CD4-positive, CD25-positive, alpha-beta regulatory T cell (primary cell): ENCODE measurements around the gene TSPAN33. TPM values are rescaled to one million over a fixed set of nuclear protein-coding genes. Genes with fewer than 3 reads are reported as not detected.

Source experiments
- ATAC-seq, 2 donors: fragments of 150-1000 bp; cut with Tn5 transposase; one replicate each; pipeline ENCODE4 v1.10.0; 2021; ENCODE audit warnings: low read depth in 2 of 2, moderate number of reproducible peaks in 2 of 2, moderate library complexity in 1 of 2
- DNase-seq, 3 donors: peaks; one replicate each; pipeline versions ENCODE4 v3.0.0 to v3.0.0-alpha.2; 2012 to 2022; ENCODE audit warnings: mixed read lengths in 1 of 3
- H3K27ac ChIP-seq: one replicate; pipeline ENCODE4 v1.7.0; 2013; ENCODE audit warnings: mild to moderate bottlenecking, low read length; ENCODE audit not compliant: insufficient read depth, poor library complexity, severe bottlenecking
- H3K27me3 ChIP-seq: one replicate; pipeline ENCODE4 v1.7.0; 2013; ENCODE audit warnings: low read length; ENCODE audit not compliant: control insufficient read depth, insufficient read depth
- H3K36me3 ChIP-seq: one replicate; pipeline ENCODE4 v1.7.0; 2013; ENCODE audit warnings: mild to moderate bottlenecking, low read length, moderate library complexity; ENCODE audit not compliant: control insufficient read depth, insufficient read depth
- H3K4me1 ChIP-seq: 2 replicates; pipeline ENCODE4 v1.7.0; 2013; ENCODE audit warnings: mild to moderate bottlenecking, low read length; ENCODE audit not compliant: insufficient read depth, control insufficient read depth, poor library complexity, severe bottlenecking
- H3K4me3 ChIP-seq: one replicate; pipeline ENCODE4 v1.7.0; 2013; ENCODE audit warnings: low read depth, mild to moderate bottlenecking, low read length, moderate library complexity
- H3K9me3 ChIP-seq, 2 experiments: 1 replicate in 1 of 2; 2 replicates in 1 of 2; pipeline ENCODE4 v1.7.0; 2013; ENCODE audit warnings: low read length in 2 of 2, mild to moderate bottlenecking in 1 of 2, moderate library complexity in 1 of 2; ENCODE audit not compliant: control insufficient read depth in 2 of 2
- H3K27ac Mint-ChIP-seq, 3 donors: one replicate each; pipeline ENCODE4 v1.8.0; 2020 to 2022; ENCODE audit warnings: mild to moderate bottlenecking in 3 of 3, mixed read lengths in 3 of 3, moderate library complexity in 2 of 3
- H3K27me3 Mint-ChIP-seq: one replicate; pipeline ENCODE4 v1.8.0; 2022; ENCODE audit warnings: mild to moderate bottlenecking, mixed read lengths
- H3K36me3 Mint-ChIP-seq: one replicate; pipeline ENCODE4 v1.8.0; 2020; ENCODE audit warnings: mixed read lengths
- H3K4me1 Mint-ChIP-seq, 4 donors: one replicate each; pipeline ENCODE4 v1.8.0; 2020 to 2022; ENCODE audit warnings: mixed read lengths in 4 of 4, mild to moderate bottlenecking in 1 of 4
- H3K4me3 Mint-ChIP-seq, 4 donors: one replicate each; pipeline ENCODE4 v1.8.0; 2020 to 2022; ENCODE audit warnings: mild to moderate bottlenecking in 4 of 4, mixed read lengths in 4 of 4, moderate library complexity in 3 of 4
- H3K9me3 Mint-ChIP-seq, 7 donors: one replicate each; pipeline ENCODE4 v1.8.0; 2020 to 2022; ENCODE audit warnings: mixed read lengths in 7 of 7, mild to moderate bottlenecking in 3 of 7, moderate library complexity in 2 of 7
- polyA plus RNA-seq, 4 donors: library from polyadenylated mRNA; unstranded; fragments of 300-500 nt; fragmentation: Illumina TruSeq; gene quantifications; one replicate each; pipeline ENCODE4 v1.2.3, GENCODE V29; 2021
- total RNA-seq: library from RNA; stranded (reverse); gene quantifications from one replicate; pipeline ENCODE4 v1.2.3, GENCODE V29; 2022

TSPAN33 gene
- total and polyA plus RNA-seq, 5 donors from 2014 or later = 0.96 to 4.5 (median 2.9) TPM

GRCh38 chr7:129205987-129206785 lies 61.7 kb downstream of the TSPAN33 start:
- H3K4me1 ChIP-seq = no peaks in the 10 kb centered on the region
- DNase-seq = no peak
- no peak overlapping the region for H3K27ac ChIP-seq
- H3K4me3 Mint-ChIP-seq = no peak overlapping the region
- H3K4me1 Mint-ChIP-seq = no peaks in the 10 kb centered on the region
- no peak for ATAC-seq
- no peaks in the 10 kb centered on the region for H3K36me3 ChIP-seq
- no peaks in the 10 kb centered on the region for H3K36me3 Mint-ChIP-seq
- no peak overlapping the region for H3K27ac Mint-ChIP-seq
- no peak overlapping the region for H3K4me3 ChIP-seq
- no peaks in the 10 kb centered on the region for H3K27me3 ChIP-seq
- no peaks in the 10 kb centered on the region for H3K9me3 Mint-ChIP-seq
- H3K27me3 Mint-ChIP-seq = peaks cover 24% of the 10 kb centered on the region
- H3K9me3 ChIP-seq = no peaks in the 10 kb centered on the region

- H3K9me3 ChIP-seq = no peaks in the 10 kb centered on the region
- peaks cover 16% of the 10 kb centered on the region for H3K27me3 Mint-ChIP-seq
- no peaks in the 10 kb centered on the region for H3K36me3 Mint-ChIP-seq
- H3K36me3 ChIP-seq = no peaks in the 10 kb centered on the region
- no peaks in the 10 kb centered on the region for H3K9me3 Mint-ChIP-seq
- no peaks in the 10 kb centered on the region for H3K4me1 ChIP-seq
- DNase-seq (no peak), ATAC-seq (no peak)
- no peak overlapping the region for H3K27ac Mint-ChIP-seq
- no peaks in the 10 kb centered on the region for H3K4me1 Mint-ChIP-seq
- no peak overlapping the region for H3K27ac ChIP-seq
- no peaks in the 10 kb centered on the region for H3K27me3 ChIP-seq
- H3K4me3 Mint-ChIP-seq = no peak overlapping the region
- H3K4me3 ChIP-seq = no peak overlapping the region
Measured at GRCh38 chr7:129208667-129209066, 64.2 kb downstream of the TSPAN33 start.

DNA sequence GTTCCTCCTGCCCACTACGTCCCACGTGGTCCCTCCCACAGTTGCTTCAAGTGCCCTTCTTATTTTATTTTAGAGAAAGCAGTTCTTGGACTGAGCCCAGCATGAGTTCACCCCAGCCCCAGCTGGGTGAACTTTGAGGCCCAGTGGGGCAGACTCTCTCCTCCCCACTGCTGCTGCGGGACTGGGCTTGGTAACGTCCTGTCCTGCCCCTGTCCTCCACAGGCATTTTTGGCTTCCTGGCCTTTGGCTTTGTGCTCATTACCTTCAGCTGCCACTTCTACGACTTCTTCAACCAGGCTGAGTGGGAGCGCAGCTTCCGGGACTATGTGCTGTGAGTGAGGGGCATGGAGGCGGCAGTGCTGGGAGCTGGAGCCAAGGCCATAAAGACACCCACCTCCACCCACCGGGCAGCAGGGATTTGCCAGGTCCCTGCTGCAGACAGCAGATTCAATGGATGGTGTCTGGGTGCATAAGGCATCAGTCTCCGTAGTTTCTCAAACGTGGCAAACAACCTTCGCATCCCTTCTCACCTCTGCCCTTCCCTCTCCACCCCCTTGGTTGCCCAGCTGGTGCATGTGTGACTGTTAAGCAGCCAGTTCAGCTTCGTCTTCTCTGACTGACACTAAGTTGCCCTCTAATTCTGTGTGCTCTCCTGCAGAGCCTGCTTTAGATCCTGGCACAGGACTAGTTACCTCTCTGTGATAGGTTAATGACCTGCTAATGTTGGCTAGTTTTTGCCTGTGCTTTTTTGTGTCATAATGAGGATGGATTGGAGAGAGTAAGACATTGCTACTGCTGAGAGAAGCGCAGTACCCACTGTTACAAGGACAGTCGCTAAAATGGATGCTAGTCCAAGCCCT lies 64.8 kb downstream of the TSPAN33 start:
- Histone ChIP-seq H3K27ac (no peak overlapping the region), H3K27me3 (no peaks in the 10 kb centered on the region), H3K4me3 (no peak overlapping the region), H3K36me3 (no peaks in the 10 kb centered on the region), H3K9me3 (no peaks in the 10 kb centered on the region), H3K4me1 (no peaks in the 10 kb centered on the region)
- no peak overlapping the region for H3K4me3 Mint-ChIP-seq
- no peaks in the 10 kb centered on the region for H3K9me3 Mint-ChIP-seq
- H3K27ac Mint-ChIP-seq = no peak overlapping the region
- no peaks in the 10 kb centered on the region for H3K36me3 Mint-ChIP-seq
- H3K27me3 Mint-ChIP-seq = peaks cover 14% of the 10 kb centered on the region
- ATAC-seq (no peak), DNase-seq (no peak)
- no peaks in the 10 kb centered on the region for H3K4me1 Mint-ChIP-seq

- DNase-seq (peak; percentile 16 to 49 (median 38)), ATAC-seq (peak; percentile 56 to 65)
- H3K4me1 ChIP-seq = no peaks in the 10 kb centered on the region
- H3K36me3 Mint-ChIP-seq = no peaks in the 10 kb centered on the region
- no peak overlapping the region for H3K4me3 ChIP-seq
- peaks cover 14% of the 10 kb centered on the region for H3K27me3 Mint-ChIP-seq
- H3K36me3 ChIP-seq = no peaks in the 10 kb centered on the region
- H3K27ac ChIP-seq = no peak overlapping the region
- no peak overlapping the region for H3K4me3 Mint-ChIP-seq
- H3K27me3 ChIP-seq = no peaks in the 10 kb centered on the region
- H3K9me3 Mint-ChIP-seq = no peaks in the 10 kb centered on the region
- H3K4me1 Mint-ChIP-seq = no peaks in the 10 kb centered on the region
- H3K9me3 ChIP-seq = no peaks in the 10 kb centered on the region
- peak overlapping the region in 1 of 3 donors; percentile 65 for H3K27ac Mint-ChIP-seq
Measured at GRCh38 chr7:129210256-129210988, 65.9 kb downstream of the TSPAN33 start.

GRCh38 chr7:129210989-129211312 lies 66.4 kb downstream of the TSPAN33 start:
- H3K36me3 ChIP-seq = no peaks in the 10 kb centered on the region
- H3K4me1 ChIP-seq = no peaks in the 10 kb centered on the region
- Mint-ChIP-seq H3K27ac (no peak overlapping the region), H3K36me3 (no peaks in the 10 kb centered on the region), H3K4me3 (no peak overlapping the region), H3K4me1 (no peaks in the 10 kb centered on the region), H3K9me3 (no peaks in the 10 kb centered on the region), H3K27me3 (peaks cover 14% of the 10 kb centered on the region)
- H3K9me3 ChIP-seq = no peaks in the 10 kb centered on the region
- H3K27ac ChIP-seq = no peak overlapping the region
- H3K4me3 ChIP-seq = no peak overlapping the region
- DNase-seq = no peak
- no peak for ATAC-seq
- no peaks in the 10 kb centered on the region for H3K27me3 ChIP-seq

DNA sequence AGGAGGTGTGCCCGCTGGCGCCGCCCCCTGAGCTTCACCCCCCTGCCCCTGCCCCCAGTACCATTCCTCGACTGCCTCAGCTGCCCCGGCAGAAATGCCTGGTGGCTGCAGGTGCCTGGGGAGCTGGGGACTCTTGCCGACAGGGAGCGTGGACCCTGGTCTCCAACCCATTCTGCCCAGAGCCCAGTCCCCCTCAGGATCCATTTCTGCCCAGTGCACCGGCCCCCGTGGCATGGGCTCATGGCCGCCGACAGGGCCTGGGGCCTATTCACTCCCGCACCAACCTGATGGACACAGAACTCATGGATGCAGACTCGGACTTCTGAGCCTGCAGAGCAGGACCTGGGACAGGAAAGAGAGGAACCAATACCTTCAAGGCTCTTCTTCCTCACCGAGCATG lies 67.6 kb downstream of the TSPAN33 start:
- DNase-seq (no peak), ATAC-seq (no peak)
- H3K27me3 ChIP-seq = no peaks in the 10 kb centered on the region
- H3K9me3 Mint-ChIP-seq = no peaks in the 10 kb centered on the region
- H3K4me1 ChIP-seq = no peaks in the 10 kb centered on the region
- H3K4me1 Mint-ChIP-seq = no peaks in the 10 kb centered on the region
- no peaks in the 10 kb centered on the region for H3K9me3 ChIP-seq
- H3K27ac Mint-ChIP-seq = no peak overlapping the region
- no peaks in the 10 kb centered on the region for H3K36me3 ChIP-seq
- no peak overlapping the region for H3K4me3 ChIP-seq
- no peak overlapping the region for H3K27ac ChIP-seq
- no peak overlapping the region for H3K4me3 Mint-ChIP-seq
- peaks cover 15% of the 10 kb centered on the region for H3K27me3 Mint-ChIP-seq
- H3K36me3 Mint-ChIP-seq = no peaks in the 10 kb centered on the region

GRCh38 chr7:129212596-129212995 lies 68.1 kb downstream of the TSPAN33 start:
- peaks cover 19% of the 10 kb centered on the region for H3K27me3 Mint-ChIP-seq
- H3K27ac Mint-ChIP-seq = no peak overlapping the region
- no peaks in the 10 kb centered on the region for H3K9me3 ChIP-seq
- H3K4me3 Mint-ChIP-seq = no peak overlapping the region
- no peak for DNase-seq
- H3K4me3 ChIP-seq = no peak overlapping the region
- H3K27ac ChIP-seq = no peak overlapping the region
- ATAC-seq = no peak
- no peaks in the 10 kb centered on the region for H3K4me1 Mint-ChIP-seq
- H3K27me3 ChIP-seq = no peaks in the 10 kb centered on the region
- no peaks in the 10 kb centered on the region for H3K4me1 ChIP-seq
- no peaks in the 10 kb centered on the region for H3K36me3 ChIP-seq
- no peaks in the 10 kb centered on the region for H3K9me3 Mint-ChIP-seq
- no peaks in the 10 kb centered on the region for H3K36me3 Mint-ChIP-seq
